GM23338 (cell line): ENCODE data around the gene MYH15. TPM values are rescaled to one million over a fixed set of nuclear protein-coding genes. Genes with fewer than 3 reads are reported as not detected.

ENCODE experiments used
- ATAC-seq: fragments of 200-7000 bp; cut with Tn5 transposase; 3 replicates; pipeline ENCODE4 v1.9.1; 2020
- DNase-seq: peaks from one replicate; pipeline ENCODE4 v3.0.0-alpha.2; 2015; ENCODE audit warnings: low spot score
- H2AFZ ChIP-seq: fragments of 200-600 bp; sonication (generic); 2 replicates; pipeline ENCODE4 v1.8.0; 2016; ENCODE audit warnings: antibody characterized with exemption, mild to moderate bottlenecking, moderate library complexity
- H3F3A ChIP-seq: fragments of 200-600 bp; sonication (generic); replicated peaks from 2 replicates; pipeline ENCODE4 v1.8.0; 2017; ENCODE audit warnings: antibody characterized with exemption, mixed run types, low read depth
- H3K27ac ChIP-seq: fragments of 200-600 bp; sonication (generic); 2 replicates; pipeline ENCODE4 v1.6.1; 2016; ENCODE audit warnings: low read depth
- H3K27me3 ChIP-seq: fragments of 200-600 bp; sonication (generic); 2 replicates; pipeline ENCODE4 v1.8.0; 2016; ENCODE audit warnings: mild to moderate bottlenecking, mixed run types, moderate library complexity; ENCODE audit not compliant: insufficient read depth
- H3K36me3 ChIP-seq: fragments of 200-600 bp; sonication (generic); 2 replicates; pipeline ENCODE4 v1.8.0; 2016; ENCODE audit warnings: mild to moderate bottlenecking; ENCODE audit not compliant: insufficient read depth
- H3K4me1 ChIP-seq: fragments of 200-600 bp; sonication (generic); 2 replicates; pipeline ENCODE4 v1.8.0; 2016; ENCODE audit warnings: mild to moderate bottlenecking, moderate library complexity; ENCODE audit not compliant: insufficient read depth
- H3K4me2 ChIP-seq: fragments of 200-600 bp; sonication (generic); 2 replicates; pipeline ENCODE4 v1.7.1; 2017; ENCODE audit warnings: mixed run types
- H3K4me3 ChIP-seq: fragments of 200-600 bp; sonication (generic); 2 replicates; pipeline ENCODE4 v1.6.1; 2016; ENCODE audit warnings: mixed run types
- H3K79me2 ChIP-seq: fragments of 200-600 bp; sonication (generic); replicated peaks from 2 replicates; pipeline ENCODE4 v1.8.0; 2017; ENCODE audit warnings: mild to moderate bottlenecking; ENCODE audit not compliant: insufficient read depth
- H3K9me2 ChIP-seq: fragments of 200-600 bp; sonication (generic); 2 replicates; pipeline ENCODE4 v1.8.0; 2017; ENCODE audit not compliant: insufficient read depth
- H4K20me1 ChIP-seq: fragments of 200-600 bp; sonication (generic); replicated peaks from 2 replicates; pipeline ENCODE4 v1.8.0; 2017; ENCODE audit warnings: mild to moderate bottlenecking; ENCODE audit not compliant: insufficient read depth
- H3K27ac Mint-ChIP-seq: 2 replicates; pipeline ENCODE4 v1.8.0; 2020; ENCODE audit warnings: inconsistent platforms, mild to moderate bottlenecking, moderate library complexity, mixed read lengths
- H3K27me3 Mint-ChIP-seq: 3 replicates; pipeline ENCODE4 v1.8.0; 2022; ENCODE audit warnings: low read depth, mild to moderate bottlenecking, moderate library complexity, mixed read lengths, inconsistent platforms; ENCODE audit not compliant: insufficient read depth, poor library complexity
- H3K36me3 Mint-ChIP-seq: 3 replicates; pipeline ENCODE4 v1.8.0; 2021; ENCODE audit warnings: low read depth, mild to moderate bottlenecking, inconsistent platforms, moderate library complexity, mixed read lengths
- H3K4me1 Mint-ChIP-seq: 3 replicates; pipeline ENCODE4 v1.8.0; 2020; ENCODE audit warnings: mild to moderate bottlenecking, inconsistent platforms, mixed read lengths
- H3K4me3 Mint-ChIP-seq: 3 replicates; pipeline ENCODE4 v1.8.0; 2021; ENCODE audit warnings: moderate library complexity, mild to moderate bottlenecking, inconsistent platforms, mixed read lengths
- H3K9me3 Mint-ChIP-seq: 3 replicates; pipeline ENCODE4 v1.8.0; 2020; ENCODE audit warnings: moderate library complexity, mild to moderate bottlenecking, inconsistent platforms, mixed read lengths
- ETS1 ChIP-seq: IDR thresholded peaks from 2 replicates; pipeline ENCODE4 v1.6.1; 2016; ENCODE audit warnings: antibody characterized with exemption
- JUNB ChIP-seq: IDR thresholded peaks from one replicate; pipeline ENCODE4 v1.6.1; 2016; ENCODE audit warnings: antibody characterized with exemption; ENCODE audit not compliant: unreplicated experiment
- NANOG ChIP-seq: IDR thresholded peaks from 2 replicates; pipeline ENCODE4 v1.6.1; 2016; ENCODE audit warnings: antibody characterized with exemption, borderline replicate concordance
- POLR2AphosphoS5 ChIP-seq: IDR thresholded peaks from 2 replicates; pipeline ENCODE4 v1.6.1; 2016; ENCODE audit warnings: antibody characterized with exemption, low read depth
- ZNF331 ChIP-seq: fragments of 250-450 bp; sonication (Bioruptor Pico); IDR thresholded peaks from 2 replicates; pipeline ENCODE4 v1.5.0; 2020; ENCODE audit warnings: low read depth, mild to moderate bottlenecking, moderate library complexity
- ZNF462 ChIP-seq: fragments of 250-450 bp; sonication (Bioruptor Pico); IDR thresholded peaks from 2 replicates; pipeline ENCODE4 v1.5.0; 2020; ENCODE audit warnings: mild to moderate bottlenecking, moderate library complexity
- polyA plus RNA-seq: library from polyadenylated mRNA; unstranded; fragments of >200 nt; fragmentation: Nextera tagmentation; extraction: Ambion mirVana; gene quantifications from 2 replicates; pipeline ENCODE4 v1.2.1, GENCODE V29; 2016
- total RNA-seq: library from RNA; depleted of rRNA; stranded (reverse); fragments of >200 nt; shearing (Covaris generic); gene quantifications from 2 replicates; pipeline ENCODE4 v1.2.3, GENCODE V29; 2014

MYH15 gene
- total and polyA plus RNA-seq, 2 experiments from 2014 or later: 0.07 TPM; not detected in 1

GRCh38 chr3:108501535-108501934 lies 8.9 kb downstream of the MYH15 start (continued):
- no peak for TF ChIP-seq ZNF462

- no peak overlapping the region for H2AFZ ChIP-seq
- H3K27ac ChIP-seq: no peak overlapping the region
- no peaks in the 10 kb centered on the region for H3K36me3 ChIP-seq
- H3F3A ChIP-seq: no peaks in the 10 kb centered on the region
- Mint-ChIP-seq H3K4me3 (no peak overlapping the region), H3K4me1 (no peaks in the 10 kb centered on the region), H3K36me3 (no peaks in the 10 kb centered on the region), H3K9me3 (no peaks in the 10 kb centered on the region), H3K27me3 (no peaks in the 10 kb centered on the region), H3K27ac (no peak overlapping the region)
- H3K4me1 ChIP-seq: no peaks in the 10 kb centered on the region
- no peak overlapping the region for H3K4me2 ChIP-seq
- no peak for DNase-seq
- no peak for TF ChIP-seq NANOG
- TF ChIP-seq ZNF331 (CRISPR knock-in tag): no peak
- TF ChIP-seq ETS1: no peak
- TF ChIP-seq POLR2AphosphoS5: no peak
- no peak for TF ChIP-seq JUNB
- no peaks in the 10 kb centered on the region for H4K20me1 ChIP-seq
- H3K79me2 ChIP-seq: no peaks in the 10 kb centered on the region
- no peaks in the 10 kb centered on the region for H3K9me2 ChIP-seq
- ATAC-seq: no peak
- no peak overlapping the region for H3K4me3 ChIP-seq
- no peaks in the 10 kb centered on the region for H3K27me3 ChIP-seq
These were observed 9.7 kb downstream of the MYH15 start for GRCh38 chr3:108500728-108501127.
